ENCODE data around the gene ACSL1. TPM values are rescaled to one million over a fixed set of nuclear protein-coding genes. Genes with fewer than 3 reads are reported as not detected.

ACSL1 gene
- total RNA-seq, 1 experiment from 2014 or later, result 12.5 TPM

- no peaks in the 10 kb centered on the region for H3K4me1 ChIP-seq (ENCODE audit: control insufficient read depth in 1 of 2, insufficient read depth in 2 of 2, low read length in 2 of 2)
- H3K27ac ChIP-seq (ENCODE audit: low read depth, low read length), result no peak overlapping the region
- H3K79me2 ChIP-seq (ENCODE audit: insufficient read depth, low read length), result no peaks in the 10 kb centered on the region
- no peaks in the 10 kb centered on the region for H3K27me3 ChIP-seq (ENCODE audit: insufficient read depth, low read length)
- CTCF ChIA-PET, result no interaction called here
- no peak overlapping the region for H3K4me2 ChIP-seq (ENCODE audit: low read length)
- POLR2A ChIA-PET, result no interaction called here
- no peak overlapping the region for H3K9ac ChIP-seq (ENCODE audit: low read length)
- DNase-seq (ENCODE audit: low read depth, low spot score), result no peak
- H4K20me1 ChIP-seq (ENCODE audit: insufficient read depth), result no peaks in the 10 kb centered on the region
- no peaks in the 10 kb centered on the region for H3K36me3 ChIP-seq (ENCODE audit: control insufficient read depth in 1 of 2, insufficient read depth in 2 of 2, low read length in 2 of 2)
- H3K4me3 ChIP-seq (replicated peaks in 1 of 2; ENCODE audit: low read depth in 1 of 2, low read length in 2 of 2), result no peak overlapping the region
- TF ChIP-seq EZH2 (IDR thresholded peaks at IDR 0.05), result no peak
- RAD21 ChIA-PET (ENCODE audit: low non-redundant PET in 1 of 2, low total read pairs in 2 of 2, uncharacterized antibody in 2 of 2, unreplicated experiment in 2 of 2), result no interaction called here
- H3K9me3 ChIP-seq (ENCODE audit: control insufficient read depth in 1 of 2, insufficient read depth in 1 of 2, low read depth in 1 of 2, low read length in 2 of 2), result no peaks in the 10 kb centered on the region
- BruUV-seq (replicated peaks), result no TSS peak
- no peak for ATAC-seq
- no peak overlapping the region for H2AFZ ChIP-seq (ENCODE audit: low read depth, low read length, poor library complexity, severe bottlenecking)
- intact Hi-C loops (cut with micrococcal nuclease), result no loop called here
- no peaks in the 10 kb centered on the region for H3K9me2 ChIP-seq (ENCODE audit: insufficient read depth)
Measured at GRCh38 chr4:184771416-184771815, 54.4 kb downstream of the ACSL1 start.

GRCh38 chr4:184769141-184769765, 56.5 kb downstream of the ACSL1 start:
- no peaks in the 10 kb centered on the region for H3K36me3 ChIP-seq (ENCODE audit: control insufficient read depth in 1 of 2, insufficient read depth in 2 of 2, low read length in 2 of 2)
- H3K79me2 ChIP-seq (ENCODE audit: insufficient read depth, low read length), result no peaks in the 10 kb centered on the region
- TF ChIP-seq SIN3A (IDR thresholded peaks at IDR 0.05; ENCODE audit: low read depth) (no peak), ZNF274 (IDR thresholded peaks at IDR 0.05; ENCODE audit: low read depth, low read length) (no peak), POLR2A (IDR thresholded peaks at IDR 0.05; ENCODE audit: borderline replicate concordance, extremely low read depth, insufficient read depth, insufficient read length) (no peak), TCF7L2 (IDR thresholded peaks at IDR 0.05; ENCODE audit: borderline replicate concordance, extremely low read depth, insufficient read depth, insufficient read length) (no peak), RAD21 (IDR thresholded peaks at IDR 0.05; ENCODE audit: low read depth) (no peak)
- DNase-seq (ENCODE audit: low read depth, low spot score) (no peak), ATAC-seq (no peak)
- CTCF ChIA-PET, result no interaction called here
- no peak overlapping the region for H3K4me2 ChIP-seq (ENCODE audit: low read length)
- no peaks in the 10 kb centered on the region for H3K4me1 ChIP-seq (ENCODE audit: control insufficient read depth in 1 of 2, insufficient read depth in 2 of 2, low read length in 2 of 2)
- no peak overlapping the region for H2AFZ ChIP-seq (ENCODE audit: low read depth, low read length, poor library complexity, severe bottlenecking)
- H4K20me1 ChIP-seq (ENCODE audit: insufficient read depth), result no peaks in the 10 kb centered on the region
- RAD21 ChIA-PET (ENCODE audit: low non-redundant PET in 1 of 2, low total read pairs in 2 of 2, uncharacterized antibody in 2 of 2, unreplicated experiment in 2 of 2), result no interaction called here
- intact Hi-C loops (cut with micrococcal nuclease), result no loop called here
- no peaks in the 10 kb centered on the region for H3K27me3 ChIP-seq (ENCODE audit: insufficient read depth, low read length)
- H3K27ac ChIP-seq (ENCODE audit: low read depth, low read length), result no peak overlapping the region
- H3K9me3 ChIP-seq (ENCODE audit: control insufficient read depth in 1 of 2, insufficient read depth in 1 of 2, low read depth in 1 of 2, low read length in 2 of 2), result no peaks in the 10 kb centered on the region
- no TSS peak for BruUV-seq (replicated peaks)
- no peak overlapping the region for H3K9ac ChIP-seq (ENCODE audit: low read length)
- POLR2A ChIA-PET, result no interaction called here
- no peaks in the 10 kb centered on the region for H3K9me2 ChIP-seq (ENCODE audit: insufficient read depth)
- no peak overlapping the region for H3K4me3 ChIP-seq (replicated peaks in 1 of 2; ENCODE audit: low read depth in 1 of 2, low read length in 2 of 2)
